HG03139 (cell line): ENCODE measurements around the gene GPN1.
"Not testable (repeated sequence)": the region's sequence is repeated elsewhere in the genome, so short reads cannot be mapped to it uniquely, and the experiment has no call there.

Source experiments
- ATAC-seq: cut with Tn5 transposase; IDR thresholded peaks from one replicate; pipeline ENCODE4 v1.9.1; 2021; ENCODE audit not compliant: unreplicated experiment

Gene GPN1

DNA sequence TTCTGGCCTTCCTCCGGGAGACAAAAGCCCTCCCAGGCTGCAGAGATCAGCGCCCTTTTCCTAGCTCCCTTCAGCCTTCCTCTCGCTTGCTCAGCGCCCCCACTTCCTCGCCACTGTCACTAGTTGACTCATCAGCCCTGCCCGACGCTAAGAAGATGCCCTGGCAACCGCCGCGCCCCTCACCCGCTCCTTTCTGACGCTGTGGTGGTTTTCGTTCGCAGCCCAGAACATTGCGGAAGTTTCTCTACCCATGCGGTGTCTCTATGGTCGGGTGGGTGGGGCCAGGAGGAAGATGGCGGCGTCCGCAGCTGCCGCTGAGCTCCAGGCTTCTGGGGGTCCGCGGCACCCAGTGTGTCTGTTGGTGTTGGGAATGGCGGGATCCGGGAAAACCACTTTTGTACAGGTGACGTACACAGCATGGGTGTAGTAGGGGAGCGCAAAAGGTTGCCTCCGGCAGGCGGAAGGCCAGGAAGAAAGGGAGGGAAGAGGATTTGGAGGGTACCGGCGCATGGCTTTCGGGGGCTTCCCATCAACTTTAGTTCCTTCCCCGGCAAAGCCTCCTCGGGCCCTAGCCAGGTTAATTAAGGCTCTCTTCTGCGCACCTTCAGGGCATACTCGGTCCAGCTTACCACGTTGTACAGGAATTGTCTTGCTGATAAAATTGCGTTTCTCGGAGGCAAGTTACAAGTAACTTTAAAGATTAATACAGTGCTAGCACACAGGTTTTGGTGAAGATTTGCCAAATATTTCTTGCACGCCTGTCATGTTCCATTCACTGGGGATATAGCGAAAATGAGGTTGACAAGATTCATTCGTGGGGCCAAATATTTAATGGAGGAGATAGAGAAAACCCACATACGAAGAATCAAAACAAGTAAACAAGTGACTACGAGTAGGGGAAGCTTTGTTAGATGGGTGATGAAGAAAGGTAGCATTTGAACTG is at the start of gene GPN1, which contains the start of gene CCDC121:
GPN1 (plus strand) TSS at position 284 of the 943 bp plus-strand sequence; CDS start at position 293, 9 bp downstream.
CCDC121 (minus strand) TSS at position 246 of the 943 bp plus-strand sequence. CDS start 1,213 bp downstream, outside the sequence.
- ATAC-seq: peak; percentile 95

DNA sequence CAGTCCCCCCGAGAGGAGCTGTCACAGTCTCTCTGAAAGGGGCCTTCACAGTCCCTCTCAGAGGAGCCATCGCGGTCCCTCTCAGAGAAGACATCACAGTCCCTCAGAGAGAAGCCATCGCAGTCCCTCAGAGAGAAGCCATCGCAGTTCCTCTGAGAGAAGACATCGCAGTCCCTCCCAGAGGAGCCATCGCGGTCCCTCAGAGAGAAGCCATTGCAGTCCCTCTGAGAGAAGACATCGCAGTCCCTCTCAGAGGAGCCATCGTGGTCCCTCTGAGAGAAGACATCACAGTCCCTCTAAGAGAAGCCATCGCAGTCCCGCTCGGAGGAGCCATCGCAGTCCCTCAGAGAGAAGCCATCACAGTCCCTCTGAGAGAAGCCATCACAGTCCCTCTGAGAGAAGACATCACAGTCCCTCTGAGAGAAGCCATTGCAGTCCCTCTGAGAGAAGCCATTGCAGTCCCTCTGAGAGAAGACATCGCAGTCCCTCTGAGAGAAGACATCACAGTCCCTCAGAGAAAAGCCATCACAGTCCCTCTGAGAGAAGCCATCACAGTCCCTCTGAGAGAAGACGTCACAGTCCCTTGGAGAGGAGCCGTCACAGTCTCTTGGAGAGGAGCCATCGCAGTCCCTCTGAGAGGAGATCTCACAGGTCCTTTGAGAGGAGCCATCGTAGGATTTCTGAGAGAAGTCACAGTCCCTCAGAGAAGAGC is 47.3 kb upstream of the GPN1 start:
- no peak for ATAC-seq

DNA sequence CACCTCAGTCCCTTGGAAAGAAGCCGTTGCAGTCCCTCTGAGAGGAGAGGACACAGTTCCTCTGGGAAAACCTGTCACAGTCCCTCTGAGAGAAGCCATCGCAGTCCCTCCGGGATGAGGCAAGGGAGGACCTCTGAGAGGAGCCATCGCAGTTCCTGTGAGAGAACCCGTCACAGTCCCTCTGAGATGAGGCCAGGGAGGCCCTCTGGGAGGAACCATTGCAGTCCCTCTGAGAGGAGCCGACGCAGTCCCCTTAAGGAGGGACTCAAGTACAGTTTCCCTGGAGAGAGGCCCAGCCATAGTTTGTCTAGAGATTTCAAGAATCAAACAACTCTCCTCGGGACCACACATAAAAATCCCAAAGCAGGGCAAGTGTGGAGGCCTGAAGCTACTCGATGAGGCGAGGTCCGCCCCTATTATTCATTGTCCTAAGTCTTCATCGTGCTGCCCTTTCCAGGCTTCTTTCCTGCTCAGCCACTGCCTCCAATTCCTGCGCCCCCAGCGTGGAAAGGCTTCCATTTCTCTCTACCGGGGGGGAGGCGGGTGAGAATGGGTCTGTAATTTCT is 46.6 kb upstream of the GPN1 start:
- no peak for ATAC-seq

DNA sequence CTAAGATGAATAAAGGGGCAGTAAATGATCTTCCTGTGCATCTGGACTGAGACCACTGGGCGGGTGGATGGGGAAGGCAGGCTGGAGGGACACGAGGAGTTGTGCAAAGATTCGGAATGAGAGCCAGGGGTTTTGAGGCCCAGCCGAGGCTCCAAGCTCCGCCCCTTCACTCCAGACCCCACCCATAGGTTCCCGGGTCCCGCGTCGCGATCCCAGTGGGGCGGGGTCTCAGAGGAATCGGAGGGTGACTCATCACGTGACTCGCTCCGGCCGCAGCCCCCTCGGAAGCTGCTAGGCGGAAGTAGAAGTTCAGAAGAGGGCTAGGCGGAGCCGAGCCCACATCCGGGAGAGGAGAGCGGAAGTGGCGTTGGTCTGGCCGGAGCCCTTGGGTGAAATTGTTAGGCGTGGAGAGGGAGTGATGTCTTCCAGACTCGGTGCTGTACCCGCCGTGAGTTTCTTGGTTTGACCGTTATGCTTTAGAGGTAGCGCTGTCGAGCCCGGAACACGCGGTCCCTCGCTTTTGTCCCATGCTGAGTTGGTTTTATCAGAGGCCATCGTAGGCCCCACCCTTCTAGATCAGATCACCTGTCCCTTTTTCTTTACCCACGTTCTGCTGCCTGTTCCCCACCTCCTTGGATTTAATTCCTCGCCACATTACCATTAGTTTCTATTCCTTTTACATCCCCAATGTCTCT is 46.0 kb upstream of the GPN1 start, which contains the start of gene ZNF512:
ZNF512 (plus strand) TSS at position 348 of the 695 bp plus-strand sequence; CDS start at position 419, 71 bp downstream.
- ATAC-seq: peak; percentile 87

DNA sequence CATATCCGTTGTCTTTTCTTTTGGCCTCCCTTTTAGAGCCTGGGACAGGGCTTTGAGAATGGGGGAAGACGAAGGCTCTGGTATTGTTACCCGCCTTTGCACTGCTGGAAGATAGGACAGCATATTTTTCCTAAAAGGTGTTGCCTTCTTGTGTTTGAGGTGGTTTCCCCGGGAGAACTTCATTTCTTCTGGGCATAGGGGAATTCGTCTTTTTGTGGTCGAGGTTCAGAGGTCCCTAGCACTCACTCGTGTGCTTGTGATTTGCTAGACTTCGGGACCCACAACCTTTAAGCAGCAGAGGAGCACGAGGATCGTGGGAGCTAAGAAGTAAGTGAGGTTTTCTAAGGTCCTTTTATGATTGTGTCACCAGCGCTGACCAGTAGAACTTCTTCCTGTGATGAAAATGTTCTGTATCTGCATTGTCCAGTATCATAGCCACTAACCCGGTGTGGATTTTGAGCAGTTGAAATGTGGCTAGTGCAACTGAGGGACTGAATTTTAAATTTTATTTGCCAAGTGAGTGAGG is 45.4 kb upstream of the GPN1 start:
- no peak for ATAC-seq

DNA sequence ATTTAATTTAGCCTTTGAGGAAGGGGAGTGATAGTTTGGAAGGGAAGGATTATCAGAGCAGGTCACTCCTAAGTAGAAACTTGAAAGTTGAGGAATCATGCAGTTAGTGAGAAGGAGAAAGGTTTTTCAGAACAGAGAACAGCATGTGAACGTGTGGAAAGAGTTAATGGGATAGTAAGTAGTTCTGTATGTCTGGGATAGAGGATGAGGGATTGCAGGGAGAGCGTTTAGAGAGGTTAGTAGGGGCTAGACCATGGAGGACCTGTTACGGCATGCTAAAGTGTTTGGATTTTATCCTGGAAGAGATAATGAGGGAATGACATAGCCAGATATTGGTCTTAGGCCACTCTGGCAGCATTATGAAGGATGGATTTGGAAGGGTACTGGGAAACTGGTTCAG is 44.3 kb upstream of the GPN1 start:
- no peak for ATAC-seq

DNA sequence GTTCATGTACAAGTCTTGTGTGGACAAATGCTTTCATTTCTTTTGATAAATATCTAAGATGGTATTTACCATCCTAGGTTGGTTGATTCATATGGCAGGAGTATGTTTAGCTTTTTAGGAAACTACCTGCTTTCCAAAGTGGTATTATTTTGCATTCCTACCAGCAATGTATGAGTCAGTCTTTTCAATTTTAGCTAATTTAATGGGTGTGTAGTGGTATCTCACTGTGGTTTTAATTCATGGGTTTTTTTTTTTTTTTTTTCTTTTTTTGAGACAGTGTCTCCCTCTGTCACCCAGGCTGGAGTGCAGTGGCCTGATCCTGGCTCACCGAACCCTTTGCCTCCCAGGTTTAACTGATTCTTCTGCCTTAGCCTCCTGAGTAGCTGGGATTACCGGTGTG is 41.8 kb upstream of the GPN1 start:
- ATAC-seq: no peak

DNA sequence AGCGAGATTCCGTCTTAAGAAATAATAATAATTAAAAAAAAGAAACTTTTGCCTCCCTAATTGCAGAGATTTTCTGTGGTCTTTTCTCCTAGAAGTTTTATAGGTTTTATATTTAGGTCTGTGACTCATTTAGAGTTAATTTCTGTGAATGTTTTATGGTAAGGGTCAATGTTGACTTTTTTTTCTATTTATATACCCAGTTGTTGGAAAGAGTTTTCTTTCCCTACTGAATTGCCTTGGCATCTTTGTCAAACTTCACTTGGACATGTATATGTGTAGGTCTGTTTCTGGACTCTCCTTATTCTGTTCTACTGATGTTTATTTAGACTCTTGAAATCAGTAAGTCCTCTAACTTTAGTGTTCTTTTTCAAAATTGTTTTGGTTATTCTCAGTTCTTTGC is 40.5 kb upstream of the GPN1 start:
- no peak for ATAC-seq

DNA sequence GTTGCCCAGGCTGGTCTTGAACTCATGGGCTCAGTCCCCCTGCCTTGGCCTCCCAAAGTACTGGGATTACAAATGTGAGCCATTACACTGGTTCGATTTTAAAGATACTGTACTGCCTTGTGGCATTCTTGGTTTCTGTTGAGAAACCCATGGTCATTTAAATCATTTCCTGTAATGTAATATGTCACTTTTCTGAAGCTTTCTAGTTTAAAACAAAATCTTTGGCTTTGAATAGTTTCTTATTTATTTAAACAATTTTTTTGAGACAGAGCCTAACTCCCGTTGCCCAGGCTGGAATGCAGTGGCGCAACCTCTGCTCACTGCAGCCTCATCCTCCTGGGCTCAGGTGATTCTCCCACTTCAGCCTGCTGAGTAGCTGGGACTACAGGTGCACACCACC is 37.1 kb upstream of the GPN1 start:
- no peak for ATAC-seq

DNA sequence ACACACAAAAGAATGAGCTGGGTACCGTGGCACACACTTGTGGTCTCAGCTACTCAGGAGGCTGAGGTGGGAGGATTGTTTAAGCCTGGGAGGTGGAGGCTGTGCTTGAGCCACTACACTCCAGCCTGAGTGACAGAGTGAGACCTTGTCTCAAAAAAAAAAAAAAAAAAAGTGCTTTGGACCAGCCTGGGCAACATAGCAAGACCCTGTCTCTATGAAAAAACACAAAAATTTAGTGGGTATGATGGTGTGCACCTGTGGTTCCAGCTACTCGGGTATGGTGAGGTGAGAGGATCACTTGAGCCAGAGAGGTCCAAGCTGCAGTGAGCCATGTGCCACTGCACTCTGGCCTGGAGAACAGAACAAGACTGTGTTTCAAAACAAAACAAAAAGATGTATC is 35.6 kb upstream of the GPN1 start:
- no peak for ATAC-seq

DNA sequence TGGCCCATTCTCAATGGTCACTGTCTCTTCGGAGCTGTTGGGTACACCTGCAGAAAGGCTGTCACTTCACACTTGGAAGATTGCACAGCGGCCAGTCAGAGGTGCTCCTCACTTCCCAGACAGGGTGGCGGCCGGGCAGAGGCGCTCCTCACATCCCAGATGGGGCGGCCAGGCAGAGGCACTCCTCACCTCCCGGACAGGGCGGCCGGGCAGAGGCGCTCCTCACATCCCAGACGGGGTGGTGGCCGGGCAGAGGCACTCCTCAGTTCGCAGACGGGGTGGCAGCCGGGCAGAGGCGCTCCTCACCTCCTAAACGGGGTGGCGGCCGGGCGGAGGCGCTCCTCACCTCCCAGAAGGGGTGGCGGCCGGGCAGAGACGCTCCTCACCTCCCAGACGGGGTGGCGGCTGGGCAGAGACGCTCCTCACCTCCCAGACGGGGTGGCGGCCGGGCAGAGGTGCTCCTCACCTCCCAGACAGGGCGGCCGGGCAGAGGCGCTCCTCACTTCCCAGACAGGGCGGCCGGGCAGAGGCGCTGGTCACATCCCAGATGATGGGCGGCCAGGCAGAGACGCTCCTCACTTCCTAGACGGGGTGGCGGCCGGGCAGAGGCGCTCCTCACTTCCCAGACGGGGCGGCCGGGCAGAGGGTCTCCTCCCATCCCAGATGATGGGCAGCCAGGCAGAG is 34.7 kb upstream of the GPN1 start:
- not testable (repeated sequence) for ATAC-seq

DNA sequence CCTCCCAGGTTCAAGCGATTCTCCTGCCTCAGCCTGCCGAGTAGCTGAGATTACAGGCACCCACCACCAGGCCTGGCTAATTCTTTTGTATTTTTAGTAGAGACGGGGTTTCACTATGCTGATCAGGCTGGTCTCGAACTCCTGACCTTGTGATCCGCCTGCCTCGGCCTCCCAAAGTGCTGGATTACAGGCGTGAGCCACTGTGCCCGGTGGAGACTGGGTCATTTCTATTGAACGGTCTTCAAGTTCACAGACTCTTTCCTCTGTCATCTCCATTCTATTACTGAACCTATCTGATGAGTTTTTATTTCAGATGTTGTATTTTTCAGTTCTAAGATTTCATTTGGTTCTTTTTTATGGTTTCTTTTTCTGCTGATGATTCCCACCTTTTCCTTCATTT is 33.4 kb upstream of the GPN1 start:
- ATAC-seq: not testable (repeated sequence)

DNA sequence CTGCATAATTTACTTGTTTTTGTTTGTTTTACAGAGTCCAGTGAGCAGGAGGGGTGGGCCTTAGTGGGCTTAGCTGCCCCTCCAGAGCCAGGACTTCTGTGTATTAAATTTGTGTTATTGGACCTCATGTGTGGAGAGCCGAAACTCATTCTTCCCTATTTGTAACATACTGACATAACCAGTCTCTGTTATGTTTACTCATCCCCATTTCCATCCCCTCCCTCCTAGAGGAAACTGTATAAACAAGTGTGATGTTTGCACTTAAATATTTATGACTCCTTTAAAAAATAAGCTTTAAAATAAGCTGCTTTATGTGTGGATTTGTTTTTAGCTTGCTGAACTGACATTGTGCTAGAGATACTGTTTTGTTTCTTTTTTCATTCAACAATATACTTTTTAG is 32.2 kb upstream of the GPN1 start:
- no peak for ATAC-seq

DNA sequence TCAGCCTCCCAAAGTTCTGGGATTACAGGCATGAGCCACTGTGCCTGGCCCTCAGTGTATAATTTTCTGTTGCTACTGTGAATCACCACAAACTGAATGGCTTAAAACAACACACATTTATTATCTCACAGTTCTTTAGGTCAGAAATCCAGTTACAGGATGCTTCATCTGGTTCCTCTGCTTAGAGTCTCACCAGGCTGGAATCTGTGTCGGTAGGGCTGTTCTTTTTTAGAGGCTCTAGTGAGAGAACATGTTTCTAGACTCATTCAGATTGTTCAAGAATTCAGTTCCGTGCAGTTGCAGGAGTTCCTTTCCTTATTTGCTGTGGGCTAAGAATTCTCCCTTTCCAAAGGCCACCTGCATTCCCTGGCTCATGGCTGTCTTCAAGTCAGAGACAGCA is 22.2 kb upstream of the GPN1 start:
- no peak for ATAC-seq

DNA sequence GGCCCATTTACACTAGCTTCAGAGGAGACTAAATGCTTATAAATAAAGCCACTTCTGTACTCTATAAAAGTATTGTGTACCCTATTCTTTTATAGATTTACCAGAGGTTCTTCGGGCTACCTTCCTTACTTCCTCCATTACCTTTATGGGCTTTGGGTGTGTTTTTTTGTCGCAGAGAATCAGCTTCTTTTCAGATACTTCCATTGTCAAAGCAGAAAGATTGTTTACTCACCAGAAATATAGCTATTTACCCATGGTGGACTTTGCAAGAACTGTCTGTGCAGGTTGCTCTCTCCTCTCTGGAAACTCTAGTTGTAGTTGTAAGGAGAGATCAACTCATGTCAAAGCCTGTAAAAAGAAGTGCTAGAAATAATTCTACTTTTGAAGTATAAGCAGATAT is 14.9 kb upstream of the GPN1 start:
- ATAC-seq: no peak

DNA sequence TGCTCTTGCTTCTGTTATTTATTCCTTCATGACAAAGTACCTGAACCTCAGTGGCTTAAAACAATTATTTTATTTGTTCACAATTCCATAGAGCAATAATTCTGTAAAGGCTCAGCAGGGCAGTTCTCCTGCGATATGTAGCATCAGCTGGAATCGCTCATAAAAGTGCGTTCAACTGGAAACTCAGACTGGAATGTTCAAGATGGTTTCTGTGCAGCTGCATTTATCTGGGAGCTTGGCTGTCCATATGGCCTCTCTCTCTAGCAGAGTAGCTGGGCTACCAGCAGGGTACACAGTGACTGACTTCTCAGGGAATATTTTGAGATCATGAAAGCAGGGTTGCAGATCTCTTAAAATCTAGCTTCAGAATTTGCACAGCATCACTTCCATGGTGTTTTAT is 13.5 kb upstream of the GPN1 start:
- ATAC-seq: no peak

DNA sequence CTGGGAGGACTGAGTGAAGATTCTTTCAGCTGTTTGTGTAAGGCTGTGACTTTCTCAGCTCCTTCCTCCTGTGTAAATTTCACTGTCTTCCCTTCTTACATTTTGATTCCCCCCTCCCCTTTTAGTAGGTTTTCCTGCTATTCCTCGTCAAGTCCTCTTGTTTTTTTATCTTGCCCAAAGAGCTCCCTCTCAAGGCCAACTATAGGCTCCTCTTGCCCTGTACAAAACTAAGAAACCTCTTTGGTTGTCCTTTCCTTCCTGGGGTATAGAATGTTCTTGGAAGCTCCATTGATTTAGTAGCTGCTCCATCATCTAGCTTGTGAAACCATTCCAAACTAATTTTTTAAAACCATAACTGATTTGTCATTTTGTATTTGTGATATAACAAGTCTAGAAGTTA is 7.3 kb upstream of the GPN1 start:
- no peak for ATAC-seq

DNA sequence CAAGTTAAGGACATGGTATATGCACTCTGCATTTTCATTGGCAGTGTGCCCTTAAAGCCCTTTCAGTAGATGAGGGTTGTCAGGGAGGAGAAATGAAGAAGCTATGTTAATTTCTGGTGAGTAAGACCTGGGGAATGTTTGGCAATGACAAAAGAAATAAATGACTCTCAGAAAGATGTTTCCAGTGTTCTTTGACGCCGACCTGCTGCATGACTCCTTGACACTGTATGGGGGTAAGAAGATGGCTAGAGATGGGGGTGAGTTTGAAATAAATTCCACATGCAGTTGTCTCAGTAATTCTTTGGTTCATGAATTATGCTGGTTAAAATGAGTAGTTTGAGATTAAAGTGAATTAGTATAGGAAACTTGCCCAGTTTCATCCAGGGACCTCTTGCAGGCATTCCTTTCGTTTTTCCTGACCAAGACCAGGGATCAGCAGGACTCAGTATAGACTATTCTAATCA is 5.9 kb upstream of the GPN1 start:
- ATAC-seq: no peak

DNA sequence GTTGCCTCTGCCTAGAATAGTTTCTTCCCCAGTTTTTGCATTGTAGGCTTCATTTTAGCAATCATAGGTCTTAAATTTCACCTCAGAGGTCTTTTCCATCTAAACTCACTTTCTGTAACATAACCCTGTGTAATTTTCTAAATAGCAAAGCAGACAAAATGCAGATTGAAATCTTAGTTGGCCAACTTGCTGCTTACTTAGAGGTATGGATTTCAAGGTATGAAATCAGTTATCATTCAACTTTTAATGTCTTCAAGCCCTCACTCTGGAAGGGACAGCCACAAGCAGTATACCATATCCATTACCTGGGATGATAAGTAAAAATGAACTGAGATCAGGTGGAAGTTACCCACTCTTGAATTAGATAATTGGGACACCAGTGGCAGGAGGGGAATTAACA is 3.9 kb upstream of the GPN1 start:
- no peak for ATAC-seq

DNA sequence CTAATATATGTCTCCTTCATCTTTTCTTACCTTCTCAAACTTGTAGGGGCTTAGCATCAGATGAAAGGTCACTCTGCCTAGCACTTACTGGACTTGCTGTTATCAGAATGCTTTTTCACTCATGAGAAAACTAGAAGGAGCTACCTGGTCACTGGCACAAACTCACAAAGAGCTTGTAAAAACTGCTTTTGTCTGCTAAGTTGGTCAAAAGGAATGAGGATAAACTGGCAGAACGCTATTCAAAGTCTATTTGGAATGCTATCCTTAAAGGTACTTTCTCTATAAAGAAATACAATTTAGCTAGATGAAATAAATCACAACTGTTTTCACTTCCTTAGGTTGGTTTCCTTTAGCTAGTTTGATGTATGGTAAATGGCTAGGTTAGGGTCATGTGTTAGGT is 2.5 kb upstream of the GPN1 start:
- not testable (repeated sequence) for ATAC-seq
